ENCODE measurements around the gene SV2C.
"Not testable (repeated sequence)": the region's sequence is repeated elsewhere in the genome, so short reads cannot be mapped to it uniquely, and the experiment has no call there.

SV2C gene

DNA sequence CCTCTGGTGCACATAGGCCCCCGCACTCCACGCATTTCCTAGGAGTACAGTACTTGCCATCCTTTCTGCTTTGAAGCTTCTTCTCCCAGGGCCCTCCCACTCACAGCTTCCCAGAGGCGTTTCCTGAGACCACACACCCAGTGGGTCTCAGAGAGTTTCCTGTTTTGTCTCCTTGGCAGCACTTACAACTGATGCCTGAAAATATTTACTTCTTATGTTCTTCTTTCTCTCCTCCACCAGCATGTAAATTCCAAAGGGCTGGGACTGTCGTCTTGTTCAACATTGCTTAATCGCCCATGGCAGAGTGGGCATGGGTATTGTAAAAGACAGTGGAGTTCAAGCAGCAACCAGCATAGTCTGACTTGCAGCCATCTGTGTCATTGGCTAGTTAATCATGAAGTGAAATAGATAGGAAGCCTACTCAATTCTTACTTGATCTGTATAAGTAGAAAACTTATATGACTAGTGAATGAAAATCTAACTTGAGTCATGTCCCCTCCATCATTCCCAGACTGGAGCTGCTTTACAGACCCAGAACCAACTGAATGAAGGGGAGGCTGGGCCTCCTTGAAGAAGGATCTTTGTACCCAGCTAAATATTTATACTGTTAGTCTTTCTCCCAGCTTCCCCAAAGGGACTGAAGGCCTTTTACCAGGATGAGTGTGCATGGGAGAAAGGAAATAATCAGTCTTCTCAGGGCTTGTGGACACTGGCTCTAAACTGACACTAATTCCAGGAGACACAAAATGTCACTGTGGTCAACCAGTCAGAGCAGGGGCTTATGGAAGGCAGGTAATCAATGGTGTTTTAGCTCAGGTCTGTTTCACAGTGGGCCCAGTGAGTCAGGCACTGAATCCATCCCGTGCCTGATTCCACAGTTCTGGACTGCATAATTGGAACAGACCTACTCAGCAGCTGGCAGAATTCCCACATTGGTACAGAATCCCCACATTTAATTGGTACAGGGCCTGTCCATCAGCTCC lies 116.4 kb downstream of the SV2C start:
- no peak for DNase-seq (ENCODE audit: low spot score)

DNA sequence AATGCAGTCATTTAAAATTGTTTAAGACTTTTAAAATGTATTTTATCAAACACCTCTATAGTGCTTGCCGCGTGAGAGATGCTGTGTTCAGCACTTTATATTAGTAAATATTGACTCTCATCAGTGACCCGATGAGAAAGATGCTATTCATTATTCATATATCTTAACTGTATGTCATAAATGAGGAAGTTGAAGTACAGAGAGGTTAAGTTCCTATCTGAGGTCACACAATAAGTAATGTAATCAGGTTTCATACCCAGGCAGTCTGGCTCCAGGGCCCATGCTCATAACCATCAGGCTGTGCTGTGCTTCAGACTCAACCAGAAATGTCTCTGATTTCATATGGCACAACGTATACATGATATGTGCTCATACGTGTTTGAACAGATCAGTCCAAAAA lies 119.0 kb downstream of the SV2C start:
- DNase-seq (ENCODE audit: low spot score), result no peak

DNA sequence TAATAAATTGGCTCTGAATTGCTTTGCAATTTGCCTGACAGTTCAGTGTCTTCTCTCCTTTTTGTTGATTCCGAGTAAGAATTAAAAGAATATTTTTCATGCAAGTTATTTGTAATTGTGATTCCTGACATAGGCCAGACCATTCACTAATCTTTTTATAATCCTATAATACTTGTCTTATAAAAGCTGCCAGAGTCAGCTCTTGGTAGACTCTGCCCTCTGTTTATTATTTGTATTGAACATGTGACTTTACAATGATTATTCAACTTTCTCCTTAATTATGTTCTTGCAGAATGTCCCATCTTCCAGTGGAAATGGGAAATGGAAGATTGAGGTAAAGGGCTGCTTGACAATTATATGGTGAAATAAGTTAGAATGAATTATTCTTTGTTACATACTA lies 121.0 kb downstream of the SV2C start:
- no peak for DNase-seq (ENCODE audit: low spot score)

DNA sequence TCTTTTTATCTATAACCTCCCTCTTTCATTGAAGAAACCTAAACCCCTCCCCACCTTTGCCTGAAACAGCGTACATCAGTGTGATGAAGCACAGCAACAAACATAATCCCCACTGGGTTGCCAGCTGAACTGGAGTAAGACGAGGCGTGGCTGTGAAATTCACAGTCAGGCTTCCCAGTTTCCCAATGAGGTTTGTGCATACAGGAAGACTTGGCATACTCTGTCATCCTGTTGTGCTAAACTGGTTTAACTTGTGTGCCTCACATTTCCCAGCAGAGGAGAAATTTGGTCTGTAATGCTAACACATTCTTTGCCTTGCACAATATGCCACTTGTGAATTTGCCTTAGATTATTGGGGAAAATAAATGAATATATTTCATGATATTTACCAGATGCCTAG lies 121.5 kb downstream of the SV2C start:
- DNase-seq (ENCODE audit: low spot score), result no peak

DNA sequence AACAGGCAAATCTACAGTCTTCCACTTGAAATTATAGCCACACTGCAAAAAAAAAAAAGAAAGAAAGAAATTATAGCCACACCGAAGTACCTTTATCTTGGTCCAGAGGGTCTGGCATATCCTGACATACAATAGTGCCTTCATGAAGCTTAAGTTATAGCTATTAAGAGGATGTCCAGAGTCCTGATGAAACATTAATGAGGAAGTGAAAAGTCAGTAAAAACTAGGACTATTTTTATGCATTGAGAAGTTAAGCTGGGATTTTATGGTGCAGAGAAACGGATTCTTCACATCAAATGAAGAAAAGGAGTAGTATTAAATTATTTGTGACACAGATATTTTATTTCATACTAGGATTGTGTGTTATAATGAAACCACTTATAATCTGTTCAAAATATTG lies 123.9 kb downstream of the SV2C start:
- no peak for DNase-seq (ENCODE audit: low spot score)

- DNase-seq (ENCODE audit: low spot score), result no peak
These were observed 126.1 kb downstream of the SV2C start for GRCh38 chr5:76209297-76209696.

DNA sequence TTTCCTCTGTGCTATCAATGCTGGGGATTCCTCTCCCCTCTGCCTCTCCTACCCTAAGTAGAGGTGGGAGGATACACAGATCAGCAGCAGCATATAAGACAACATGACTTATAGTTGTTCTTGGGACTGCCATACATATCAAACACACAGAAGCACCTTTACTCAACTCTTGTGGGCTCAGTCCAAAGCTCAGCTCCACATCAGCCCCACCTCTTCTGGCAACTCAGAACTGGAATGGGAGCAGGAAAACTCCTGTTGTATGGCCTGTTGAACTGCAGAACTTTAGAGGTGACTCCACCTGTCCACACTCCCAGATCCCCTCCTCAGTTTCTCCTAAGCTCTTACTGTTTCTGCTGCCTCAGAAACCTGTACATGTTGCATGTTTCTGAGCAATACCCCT lies 127.8 kb downstream of the SV2C start:
- DNase-seq (ENCODE audit: low spot score), result no peak

- no peak for DNase-seq (ENCODE audit: low spot score)
These were observed 130.7 kb downstream of the SV2C start for GRCh38 chr5:76213858-76214257.

DNA sequence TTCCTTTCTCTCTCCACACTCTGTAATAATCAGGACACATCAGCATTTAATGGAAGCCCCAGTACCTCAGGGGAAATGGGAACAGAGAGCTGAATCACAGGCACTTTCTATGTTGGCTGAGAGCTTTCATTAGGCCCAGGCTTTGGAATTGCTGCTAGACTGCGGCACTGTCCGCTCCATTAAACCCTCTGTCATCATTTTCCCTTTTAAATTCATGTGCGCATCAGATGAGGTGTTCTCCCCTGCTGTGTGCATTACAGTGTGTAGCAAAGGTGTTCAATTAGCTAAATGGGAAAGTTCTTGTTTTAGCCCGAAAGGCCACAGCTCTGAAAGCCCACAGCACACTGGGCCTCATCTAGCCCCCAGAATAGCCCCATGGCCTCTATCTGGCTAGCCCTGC lies 133.6 kb downstream of the SV2C start:
- DNase-seq (ENCODE audit: low spot score), result no peak

DNA sequence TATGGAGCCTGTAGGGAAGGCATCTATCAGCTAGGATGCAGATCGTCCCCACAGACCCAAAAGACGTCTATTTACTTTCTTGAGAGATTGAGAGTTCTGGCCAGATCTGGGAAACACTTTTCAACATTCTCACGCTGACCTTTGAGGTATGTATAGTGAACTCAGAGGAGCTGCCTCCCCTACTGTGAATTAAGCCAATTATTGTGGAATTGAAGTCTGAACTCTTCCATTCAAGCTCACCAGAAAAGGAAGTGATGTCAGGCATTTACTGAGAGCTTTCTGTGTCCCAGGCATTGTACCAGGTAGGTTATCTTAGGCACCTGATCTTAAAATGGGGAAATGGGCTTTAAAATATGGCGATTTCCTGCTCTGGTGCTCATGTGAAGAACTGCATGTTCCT lies 136.5 kb downstream of the SV2C start:
- no peak for DNase-seq (ENCODE audit: low spot score)

GRCh38 chr5:76221311-76221710 lies 138.1 kb downstream of the SV2C start:
- no peak for DNase-seq (ENCODE audit: low spot score)

GRCh38 chr5:76222318-76222717 lies 139.1 kb downstream of the SV2C start:
- DNase-seq (ENCODE audit: low spot score), result no peak

DNA sequence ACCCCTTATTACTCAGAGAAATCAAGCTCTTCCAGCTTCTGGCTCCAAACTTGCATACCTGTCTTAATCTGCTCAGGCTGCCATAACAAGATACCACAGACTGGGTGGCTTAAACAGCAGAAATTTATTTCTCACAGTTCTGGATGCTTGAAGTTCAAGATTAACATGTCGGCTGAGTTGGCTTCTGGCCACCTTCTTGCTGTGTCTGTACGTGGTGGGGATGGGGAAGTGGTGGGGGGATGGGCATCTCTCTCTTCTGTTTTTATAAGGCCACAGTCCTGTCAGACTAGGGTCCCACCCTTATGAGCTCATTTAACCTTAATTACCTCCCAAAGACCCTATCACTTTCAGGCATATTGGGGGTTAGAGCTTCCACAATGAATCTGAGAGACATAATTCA lies 140.5 kb downstream of the SV2C start:
- no peak for DNase-seq (ENCODE audit: low spot score)

- no peak for DNase-seq (ENCODE audit: low spot score)
These were observed 141.7 kb downstream of the SV2C start for GRCh38 chr5:76224898-76225297.

- DNase-seq (ENCODE audit: low spot score), result no peak
These were observed 142.2 kb downstream of the SV2C start for GRCh38 chr5:76225336-76225735.

- no peak for DNase-seq (ENCODE audit: low spot score)
These were observed 146.7 kb downstream of the SV2C start for GRCh38 chr5:76229900-76230299.

- no peak for DNase-seq (ENCODE audit: low spot score)
These were observed 147.6 kb downstream of the SV2C start for GRCh38 chr5:76230711-76231285.

DNA sequence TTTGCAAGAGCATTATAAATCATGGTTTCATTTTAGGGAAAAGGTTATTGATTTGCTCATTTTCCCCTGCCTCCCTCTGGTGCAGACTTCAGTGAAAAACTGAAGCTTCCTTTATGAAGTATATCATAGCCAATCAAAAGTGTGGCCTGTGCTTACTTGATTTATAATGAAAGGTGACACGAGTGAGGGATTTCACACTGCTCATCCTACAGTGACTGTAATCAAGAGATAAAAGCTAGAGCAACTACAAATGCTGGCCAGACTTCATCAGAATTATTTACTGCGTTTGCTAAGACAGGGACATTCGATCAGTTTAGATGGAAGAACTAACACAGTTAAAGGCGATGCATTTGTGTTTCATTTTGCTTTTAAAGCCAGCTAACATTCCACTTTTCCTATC lies 151.5 kb downstream of the SV2C start:
- no peak for DNase-seq (ENCODE audit: low spot score)

DNA sequence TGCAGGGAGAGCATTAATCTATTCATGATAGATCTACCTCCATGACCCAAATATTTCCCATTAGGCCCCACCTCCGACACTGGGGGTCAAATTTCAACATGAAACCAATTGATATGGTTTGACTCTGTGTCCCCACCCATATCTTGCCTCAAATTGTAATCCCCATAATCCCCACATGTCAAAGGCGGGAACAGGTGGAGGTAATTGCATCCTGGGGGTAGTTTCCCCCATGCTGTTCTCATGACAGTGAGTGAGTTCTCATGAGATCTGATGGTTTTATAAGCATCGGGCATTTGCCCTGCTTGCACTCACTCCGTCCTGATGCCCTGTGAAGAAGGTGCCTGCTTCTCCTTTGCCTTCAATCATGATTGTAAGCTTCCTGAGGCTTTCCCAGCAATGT lies 153.5 kb downstream of the SV2C start:
- no peak for DNase-seq (ENCODE audit: low spot score)

- DNase-seq (ENCODE audit: low spot score), result no peak
These were observed 157.2 kb downstream of the SV2C start for GRCh38 chr5:76240336-76240735.

DNA sequence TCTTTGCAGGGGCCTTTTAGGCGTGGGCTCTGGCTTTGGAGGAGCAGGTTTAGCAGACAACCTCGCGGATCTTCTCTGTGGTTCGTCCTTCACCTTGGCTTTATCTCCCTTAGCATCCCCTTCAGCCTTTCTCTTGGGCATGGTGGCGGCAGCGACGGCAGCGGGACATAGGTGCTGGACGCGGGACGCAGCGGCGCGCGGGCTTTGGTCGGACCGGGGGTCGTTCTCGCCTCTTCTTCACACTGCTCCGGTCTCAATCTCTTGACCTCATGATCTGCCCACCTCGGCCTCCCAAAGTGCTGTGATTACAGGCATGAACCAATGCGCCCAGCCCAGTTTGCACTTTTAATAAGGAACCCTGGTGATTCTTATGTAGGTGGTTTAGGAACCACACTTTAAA lies 159.0 kb downstream of the SV2C start:
- DNase-seq (ENCODE audit: low spot score), result not testable (repeated sequence)

DNA sequence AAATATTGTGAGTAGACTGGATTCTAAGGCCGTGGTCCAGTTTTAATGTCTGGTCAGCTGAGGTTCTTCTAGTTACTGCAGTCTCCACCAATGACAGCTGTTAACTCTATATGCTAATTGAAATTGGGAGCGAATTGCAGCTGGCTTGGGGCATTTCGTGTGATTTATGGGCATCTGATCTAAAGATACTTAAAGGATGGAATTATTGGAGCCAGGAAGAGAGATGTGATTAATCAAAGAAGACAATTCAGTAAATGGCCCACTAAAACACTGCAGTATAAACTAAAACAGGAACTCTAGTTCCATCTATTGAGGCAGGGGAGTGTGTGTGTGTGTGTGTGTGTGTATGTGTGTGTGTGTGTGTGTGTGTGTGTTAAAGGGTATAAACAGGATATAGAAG lies 162.4 kb downstream of the SV2C start:
- no peak for DNase-seq (ENCODE audit: low spot score)

- no peak for DNase-seq (ENCODE audit: low spot score)
These were observed 166.4 kb downstream of the SV2C start for GRCh38 chr5:76249621-76250020.

DNA sequence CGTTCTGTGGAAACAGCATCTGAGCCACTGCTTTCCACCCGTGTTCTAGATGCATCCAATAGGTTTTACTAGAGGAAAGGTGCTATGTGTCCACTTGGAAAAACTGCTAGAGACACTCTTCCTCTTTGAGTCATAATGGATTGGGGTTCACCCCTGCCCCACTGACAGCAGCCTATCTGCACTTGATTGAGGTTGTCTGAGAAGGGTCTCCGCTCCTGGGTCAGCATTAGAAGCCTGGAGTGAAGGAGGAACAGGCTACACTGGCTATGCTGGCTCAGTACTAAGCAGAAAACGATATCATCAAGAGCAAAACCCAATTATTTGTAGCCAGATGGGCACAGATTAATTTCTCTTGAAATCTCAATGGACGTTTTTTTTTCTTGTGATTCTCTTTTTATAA lies 167.3 kb downstream of the SV2C start:
- no peak for DNase-seq (ENCODE audit: low spot score)

Measured in activated CD4-positive, alpha-beta T cell treated with anti-CD3 and anti-CD28 coated beads, Interleukin-2, Interleukin-4, amounts not matched to agents 100 ng/mL and 50 ng/mL, durations not matched to agents 16 hours and 8 hours (primary cell).